ENCODE measurements around the gene POLR3K.

The POLR3K gene

GRCh38 chr16:78444-79150, 25.2 kb upstream of the POLR3K start:
- peak; percentile 12 for DNase-seq

GRCh38 chr16:77807-78443, 24.5 kb upstream of the POLR3K start, which contains the start of gene MPG:
TSS of gene MPG (plus strand) at chr16:78225. CDS start at chr16:78310, 85 bp downstream.
- peak; percentile 62 for DNase-seq

- no peak for DNase-seq
These were observed 23.9 kb upstream of the POLR3K start for GRCh38 chr16:77273-77806.

GRCh38 chr16:76535-77272, 23.3 kb upstream of the POLR3K start:
- no peak for DNase-seq

GRCh38 chr16:75580-76501, 22.4 kb upstream of the POLR3K start:
- no peak for DNase-seq

GRCh38 chr16:74747-75334, 21.4 kb upstream of the POLR3K start:
- DNase-seq = no peak

- DNase-seq = no peak
These were observed 20.8 kb upstream of the POLR3K start for GRCh38 chr16:74051-74746.

- DNase-seq = no peak
These were observed 19.4 kb upstream of the POLR3K start, which contains the start of gene RHBDF1 for GRCh38 chr16:72561-73548. TSS of gene RHBDF1 (minus strand) at chr16:72631. CDS start at chr16:65015, 7,616 bp downstream.

GRCh38 chr16:71540-72401, 18.4 kb upstream of the POLR3K start:
- DNase-seq = no peak

- no peak for DNase-seq
These were observed 17.8 kb upstream of the POLR3K start for GRCh38 chr16:71210-71539.

- no peak for DNase-seq
These were observed 15.8 kb upstream of the POLR3K start for GRCh38 chr16:69181-69580.

- DNase-seq = no peak
These were observed 14.7 kb upstream of the POLR3K start for GRCh38 chr16:67884-68789.

- peak; percentile 83 for DNase-seq
These were observed 13.9 kb upstream of the POLR3K start for GRCh38 chr16:67183-67791.

- DNase-seq = no peak
These were observed 13.1 kb upstream of the POLR3K start for GRCh38 chr16:66309-67182.

GRCh38 chr16:65745-66144, 12.3 kb upstream of the POLR3K start:
- peak; percentile 74 for DNase-seq

- DNase-seq = no peak
These were observed 11.5 kb upstream of the POLR3K start for GRCh38 chr16:64914-65255.
